22Rv1 (cell line): ENCODE data around the gene KIF17.

Experiments used
- ZFX ChIP-seq: fragments of 450-650 bp; IDR thresholded peaks from 2 replicates; pipeline ENCODE4 v1.6.1; 2017; ENCODE audit warnings: antibody characterized with exemption, borderline replicate concordance
- TF ChIP-seq, protein P1 (sequence below): fragments of 450-650 bp; IDR thresholded peaks from 2 replicates; pipeline ENCODE4 v1.5.1; 2017; ENCODE audit warnings: mild to moderate bottlenecking

DNA sequence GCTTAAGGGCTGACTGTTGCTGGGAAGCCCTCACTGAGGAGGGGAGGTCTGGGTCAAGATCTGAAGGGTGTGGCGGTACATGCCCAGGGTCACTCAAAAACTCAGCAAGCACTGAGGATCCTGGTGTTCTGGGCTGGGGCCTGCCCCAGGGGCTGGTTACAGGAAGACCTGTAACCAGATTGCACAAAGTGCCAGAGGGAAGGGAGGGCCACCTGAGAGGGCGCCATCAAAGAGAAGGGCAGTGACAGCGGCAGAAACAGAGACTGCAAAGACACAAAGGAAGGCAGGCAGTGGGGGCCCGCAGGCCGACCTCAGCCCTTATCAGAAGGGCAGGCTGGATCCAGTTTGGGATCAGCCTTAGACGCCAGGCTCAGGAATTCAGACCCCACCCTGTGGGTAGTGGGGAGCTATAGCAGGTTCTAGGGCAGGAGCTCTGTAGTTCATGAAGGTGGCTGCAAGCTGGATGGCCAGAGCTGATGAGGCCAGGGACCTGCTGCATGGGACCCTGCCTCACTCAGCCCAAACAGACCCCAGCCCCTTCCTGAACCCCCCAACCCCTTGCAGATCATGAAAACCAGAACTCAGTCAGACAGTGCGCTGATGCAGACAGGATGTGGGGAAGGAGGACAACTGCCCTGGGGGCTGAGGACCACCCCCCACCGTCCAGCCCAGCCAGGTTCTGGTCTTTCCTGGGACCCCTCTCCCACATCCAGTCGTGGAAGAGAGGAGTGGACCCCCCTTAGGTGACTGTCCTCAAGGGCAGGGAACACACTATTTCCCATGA is 10.8 kb upstream of the KIF17 start:
- TF ChIP-seq, protein P1, sequence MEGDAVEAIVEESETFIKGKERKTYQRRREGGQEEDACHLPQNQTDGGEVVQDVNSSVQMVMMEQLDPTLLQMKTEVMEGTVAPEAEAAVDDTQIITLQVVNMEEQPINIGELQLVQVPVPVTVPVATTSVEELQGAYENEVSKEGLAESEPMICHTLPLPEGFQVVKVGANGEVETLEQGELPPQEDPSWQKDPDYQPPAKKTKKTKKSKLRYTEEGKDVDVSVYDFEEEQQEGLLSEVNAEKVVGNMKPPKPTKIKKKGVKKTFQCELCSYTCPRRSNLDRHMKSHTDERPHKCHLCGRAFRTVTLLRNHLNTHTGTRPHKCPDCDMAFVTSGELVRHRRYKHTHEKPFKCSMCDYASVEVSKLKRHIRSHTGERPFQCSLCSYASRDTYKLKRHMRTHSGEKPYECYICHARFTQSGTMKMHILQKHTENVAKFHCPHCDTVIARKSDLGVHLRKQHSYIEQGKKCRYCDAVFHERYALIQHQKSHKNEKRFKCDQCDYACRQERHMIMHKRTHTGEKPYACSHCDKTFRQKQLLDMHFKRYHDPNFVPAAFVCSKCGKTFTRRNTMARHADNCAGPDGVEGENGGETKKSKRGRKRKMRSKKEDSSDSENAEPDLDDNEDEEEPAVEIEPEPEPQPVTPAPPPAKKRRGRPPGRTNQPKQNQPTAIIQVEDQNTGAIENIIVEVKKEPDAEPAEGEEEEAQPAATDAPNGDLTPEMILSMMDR, result no peak; the same call in 1 of the 2 replicates
- TF ChIP-seq ZFX, result no peak
